RWPE1 (cell line): Measurements from ENCODE around the gene GFY.
A peak's percentile ranks its signal among the peaks of the same experiment; 100 is the strongest.

Experiments
- CTCF ChIA-PET: fragments of 350-600 bp; sonication (Branson Sonifier 250); formaldehyde crosslinking; extraction: SDS; loops from one replicate; lab custom pipeline; 2021; lab: Yijun Ruan, JAX
- POLR2A ChIA-PET: fragments of 400-600 bp; formaldehyde crosslinking; extraction: SDS; loops from one replicate; lab custom pipeline; 2020; ENCODE audit warnings: antibody characterized with exemption; ENCODE audit not compliant: low non-redundant PET; lab: Yijun Ruan, JAX
- DNase-seq: peaks from one replicate; pipeline ENCODE4 v3.0.0; 2012; ENCODE audit warnings: low spot score
- H3K27ac ChIP-seq: fragments of 450-650 bp; 2 replicates; pipeline ENCODE4 v1.5.1; 2017
- CTCF ChIP-seq: fragments of 450-650 bp; conservative IDR thresholded peaks from 2 replicates; pipeline ENCODE4 v1.5.1; 2017; ENCODE audit warnings: low read depth, mild to moderate bottlenecking

Gene GFY

GRCh38 chr19:49418511-49418910, 6.7 kb upstream of the GFY start:
- no peak for TF ChIP-seq CTCF
- DNase-seq, result no peak
- no peak overlapping the region for H3K27ac ChIP-seq
- POLR2A ChIA-PET, result no interaction called here
- CTCF ChIA-PET, result interaction anchor here (0.5 to 0.7 kb wide), 2 partner anchors 182 to 1042 kb away, joined by 3 to 4 read pairs; no protein-coding TSS in a partner anchor

GRCh38 chr19:49419173-49419572, 6.0 kb upstream of the GFY start:
- no peak for TF ChIP-seq CTCF
- no peak overlapping the region for H3K27ac ChIP-seq
- POLR2A ChIA-PET, result no interaction called here
- CTCF ChIA-PET, result interaction anchor here (0.7 kb wide), 1 partner anchor 183 kb away, joined by 4 read pairs; no protein-coding TSS in a partner anchor
- no peak for DNase-seq

- no peak overlapping the region for H3K27ac ChIP-seq
- CTCF ChIA-PET, result interaction anchor here (1.0 to 1.2 kb wide), 2 partner anchors 9 to 28 kb away, joined by 3 to 4 read pairs; no protein-coding TSS in a partner anchor
- no peak for DNase-seq
- POLR2A ChIA-PET, result no interaction called here
- TF ChIP-seq CTCF, result no peak
Observed at GRCh38 chr19:49420227-49420626, 5.0 kb upstream of the GFY start.

GRCh38 chr19:49421039-49421877, 3.9 kb upstream of the GFY start:
- ChIA-PET CTCF (interaction anchor here (1.1 kb wide), 1 partner anchor 22 kb away, joined by 3 read pairs; no protein-coding TSS in a partner anchor), POLR2A (no interaction called here)
- peak; percentile 86 for DNase-seq
- no peak for TF ChIP-seq CTCF
- no peak overlapping the region for H3K27ac ChIP-seq

GRCh38 chr19:49421878-49422202, 3.3 kb upstream of the GFY start:
- POLR2A ChIA-PET, result no interaction called here
- TF ChIP-seq CTCF, result no peak
- CTCF ChIA-PET, result no interaction called here
- no peak overlapping the region for H3K27ac ChIP-seq
- DNase-seq, result no peak

GRCh38 chr19:49422407-49423070, 2.6 kb upstream of the GFY start:
- no peak for DNase-seq
- POLR2A ChIA-PET, result no interaction called here
- no peak overlapping the region for H3K27ac ChIP-seq
- TF ChIP-seq CTCF, result peak; percentile 25
- CTCF ChIA-PET, result no interaction called here
